GM19238 (cell line): ENCODE results near the gene FBXO17.
"Not testable (repeated sequence)": the region's sequence is repeated elsewhere in the genome, so short reads cannot be mapped to it uniquely, and the experiment has no call there.

Source experiments
- DNase-seq: peaks from one replicate; pipeline ENCODE4 v3.0.0; 2011; ENCODE audit warnings: low spot score; ENCODE audit not compliant: insufficient read length

FBXO17 gene

GRCh38 chr19:38944981-38945506, 30.5 kb downstream of the FBXO17 start:
- DNase-seq, result no peak

GRCh38 chr19:38942471-38943181, 32.9 kb downstream of the FBXO17 start:
- no peak for DNase-seq

- no peak for DNase-seq
These were observed 33.6 kb downstream of the FBXO17 start for GRCh38 chr19:38941979-38942378.

- not testable (repeated sequence) for DNase-seq
These were observed 34.1 kb downstream of the FBXO17 start for GRCh38 chr19:38941466-38941865.

GRCh38 chr19:38939957-38940356, 35.6 kb downstream of the FBXO17 start:
- no peak for DNase-seq

- DNase-seq, result no peak
These were observed 42.0 kb downstream of the FBXO17 start for GRCh38 chr19:38933544-38933943.

- DNase-seq, result no peak
These were observed 42.9 kb downstream of the FBXO17 start for GRCh38 chr19:38932425-38933179.

GRCh38 chr19:38931521-38931793, 44.1 kb downstream of the FBXO17 start:
- no peak for DNase-seq

- DNase-seq, result peak; percentile 99
These were observed 44.6 kb downstream of the FBXO17 start, which contains the start of gene MRPS12 for GRCh38 chr19:38930776-38931520. Gene MRPS12, plus strand, starts transcription at chr19:38930944. Its CDS starts 351 bp downstream, at chr19:38931295.

GRCh38 chr19:38929929-38930775, 45.4 kb downstream of the FBXO17 start, which contains the start of gene SARS2:
Gene SARS2, minus strand, starts transcription at chr19:38930763. Its CDS starts 27 bp downstream, at chr19:38930736.
- peak; percentile 92 for DNase-seq

GRCh38 chr19:38928391-38929001, 47.0 kb downstream of the FBXO17 start:
- DNase-seq, result peak; percentile 5

GRCh38 chr19:38924388-38924787, 51.2 kb downstream of the FBXO17 start:
- DNase-seq, result no peak

GRCh38 chr19:38922482-38922881, 53.1 kb downstream of the FBXO17 start:
- DNase-seq, result no peak

GRCh38 chr19:38921420-38922274, 53.9 kb downstream of the FBXO17 start:
- DNase-seq, result no peak

GRCh38 chr19:38920602-38921419, 54.7 kb downstream of the FBXO17 start:
- DNase-seq, result no peak

GRCh38 chr19:38919837-38920601, 55.5 kb downstream of the FBXO17 start:
- no peak for DNase-seq

GRCh38 chr19:38918526-38918925, 57.0 kb downstream of the FBXO17 start:
- no peak for DNase-seq

- no peak for DNase-seq
These were observed 57.5 kb downstream of the FBXO17 start for GRCh38 chr19:38917921-38918491.
